HepG2 (cell line): ENCODE measurements around the gene AP3D1. TPM values are rescaled to one million over a fixed set of nuclear protein-coding genes. Genes with fewer than 3 reads are reported as not detected.

ENCODE experiments used
- ATAC-seq: fragments of 200-7000 bp; cut with Tn5 transposase; 3 replicates; pipeline ENCODE4 v1.9.1; 2020; ENCODE audit warnings: mild to moderate bottlenecking, moderate library complexity
- BruUV-seq: library from RNA; stranded (reverse); fragments of 400-500 nt; replicated peaks from 2 replicates; lab custom pipeline; 2021; lab: Mats Ljungman, UMichigan
- CTCF ChIA-PET: fragments of 300-600 bp; formaldehyde crosslinking; extraction: SDS; loops from one replicate; lab custom pipeline; 2021; ENCODE audit warnings: low total read pairs, inconsistent platforms, low intra/inter-chr PET ratio; lab: Yijun Ruan, JAX
- POLR2A ChIA-PET: fragments of 350-600 bp; sonication (Branson Sonifier 250); formaldehyde crosslinking; loops from one replicate; lab custom pipeline; 2020; ENCODE audit warnings: antibody characterized with exemption, inconsistent platforms; lab: Yijun Ruan, JAX
- DNase-seq: peaks from one replicate; pipeline ENCODE4 v3.0.0-alpha.2; 2015; ENCODE audit warnings: low spot score
- FAIRE-seq: peaks from 3 replicates; lab custom pipeline; 2011; peaks lifted over from hg19 to GRCh38; lab: Jason Lieb, UNC
- H2AFZ ChIP-seq: one replicate; pipeline ENCODE4 v1.6.1; 2011; ENCODE audit warnings: low read length, inconsistent platforms
- H3K27ac ChIP-seq: fragments of 300-600 bp; 3 replicates; pipeline ENCODE4 v1.8.0; 2011; ENCODE audit warnings: mixed run types, mild to moderate bottlenecking, mixed read lengths, low read length, inconsistent platforms; ENCODE audit not compliant: insufficient read depth; ENCODE audit errors: extremely low read length
- H3K27me3 ChIP-seq, 2 experiments: fragments of 200-600 bp in 1 of 2; 2 replicates in 1 of 2; 3 replicates in 1 of 2; pipeline versions ENCODE4 v1.6.0 to v1.8.0; 2011; ENCODE audit warnings: low read length in 2 of 2, mild to moderate bottlenecking in 2 of 2, moderate library complexity in 2 of 2, inconsistent platforms in 1 of 2; ENCODE audit not compliant: insufficient read depth in 2 of 2, control insufficient read depth in 1 of 2
- H3K36me3 ChIP-seq, 2 experiments: fragments of 200-600 bp in 1 of 2; replicated peaks in 1 of 2; 2 replicates in 1 of 2; 3 replicates in 1 of 2; pipeline versions ENCODE4 v1.5.1 to v1.8.0; 2011; ENCODE audit warnings: low read length in 2 of 2, inconsistent platforms in 1 of 2; ENCODE audit not compliant: insufficient read depth in 2 of 2, control insufficient read depth in 1 of 2
- H3K4me1 ChIP-seq: 2 replicates; pipeline ENCODE4 v1.5.1; 2012; ENCODE audit warnings: low read length, inconsistent platforms; ENCODE audit not compliant: insufficient read depth
- H3K4me2 ChIP-seq: 2 replicates; pipeline ENCODE4 v1.6.0; 2011; ENCODE audit warnings: low read depth, low read length, inconsistent platforms
- H3K4me3 ChIP-seq, 3 experiments: fragments of 200-600 bp in 1 of 3; sonication (generic), shearing (Covaris generic) in 1 of 3; replicated peaks in 1 of 3; 2 replicates each; pipeline ENCODE4 v1.5.1; 2011 to 2016; ENCODE audit warnings: low read length in 3 of 3, inconsistent platforms in 2 of 3, low read depth in 2 of 3, mild to moderate bottlenecking in 2 of 3, control low read depth in 1 of 3, mixed read lengths in 1 of 3; ENCODE audit not compliant: insufficient read depth in 1 of 3
- H3K79me2 ChIP-seq: one replicate; pipeline ENCODE4 v1.6.1; 2011; ENCODE audit warnings: low read length, inconsistent platforms; ENCODE audit not compliant: insufficient read depth
- H3K9ac ChIP-seq: 2 replicates; pipeline ENCODE4 v1.6.0; 2011; ENCODE audit warnings: mild to moderate bottlenecking, low read depth, low read length, inconsistent platforms; ENCODE audit not compliant: insufficient read depth
- H3K9me3 ChIP-seq: 2 replicates; pipeline ENCODE4 v1.5.1; 2012; ENCODE audit warnings: mild to moderate bottlenecking, low read length
- H4K20me1 ChIP-seq: 2 replicates; pipeline ENCODE4 v1.6.0; 2011; ENCODE audit warnings: inconsistent platforms, mild to moderate bottlenecking, low read length, moderate library complexity; ENCODE audit not compliant: insufficient read depth
- GABPB1 ChIP-seq: IDR thresholded peaks from 2 replicates; pipeline ENCODE4 v1.6.1; 2016; ENCODE audit warnings: mild to moderate bottlenecking, missing genetic modification reagents, moderate library complexity, missing compliant biosample characterization
- HMGXB4 ChIP-seq, 2 experiments: sonication (generic) in 1 of 2; formaldehyde crosslinking in 1 of 2; IDR thresholded peaks; 2 replicates each; pipeline versions ENCODE4 v1.4.0 to v1.6.1; 2018 to 2020; ENCODE audit warnings: missing genetic modification reagents in 2 of 2, borderline replicate concordance in 1 of 2, low read depth in 1 of 2, mild to moderate bottlenecking in 1 of 2, missing biosample characterization in 1 of 2
- JDP2 ChIP-seq: sonication (generic); formaldehyde crosslinking; IDR thresholded peaks from 2 replicates; pipeline ENCODE4 v1.8.1; 2022; ENCODE audit warnings: missing genetic modification reagents, borderline replicate concordance
- KLF16 ChIP-seq, 2 experiments: sonication (generic) in 1 of 2; formaldehyde crosslinking in 1 of 2; IDR thresholded peaks; 2 replicates each; pipeline versions ENCODE4 v1.6.1 to v1.8.0; 2016 to 2023; ENCODE audit warnings: missing genetic modification reagents in 2 of 2, missing compliant biosample characterization in 1 of 2
- REL ChIP-seq: sonication (generic); formaldehyde crosslinking; conservative IDR thresholded peaks from 2 replicates; pipeline ENCODE4 v1.8.0; 2022; ENCODE audit warnings: mild to moderate bottlenecking, missing genetic modification reagents, moderate library complexity
- RFX1 ChIP-seq: fragments of 450-650 bp; IDR thresholded peaks from 2 replicates; pipeline ENCODE4 v1.6.1; 2017
- RNF219 ChIP-seq: sonication (generic); formaldehyde crosslinking; IDR thresholded peaks from 2 replicates; pipeline ENCODE4 v1.5.0; 2020; ENCODE audit warnings: mild to moderate bottlenecking, missing genetic modification reagents
- SRF ChIP-seq: IDR thresholded peaks from 2 replicates; pipeline ENCODE4 v1.6.1; 2011; ENCODE audit warnings: mild to moderate bottlenecking, low read depth, low read length, moderate library complexity
- ZNF337 ChIP-seq: sonication (generic); formaldehyde crosslinking; IDR thresholded peaks from 2 replicates; pipeline ENCODE4 v1.5.1; 2020; ENCODE audit warnings: missing genetic modification reagents, low read depth, mild to moderate bottlenecking, borderline replicate concordance
- ZNF850 ChIP-seq: sonication (generic); formaldehyde crosslinking; conservative IDR thresholded peaks from 2 replicates; pipeline ENCODE4 v1.9.0; 2021; ENCODE audit warnings: mild to moderate bottlenecking, missing genetic modification reagents
- WGBS: methylation state at CpG from one replicate; pipeline ENCODE4 v1.1.6; 2017; ENCODE audit warnings: low lambda C conversion rate; 5-methylcytosine and 5-hydroxymethylcytosine counted together
- in situ Hi-C: cut with HindIII; loops from 2 replicates; pipeline ENCODE4 v1.10.0; 2017; ENCODE audit warnings: low pct_unique_long_range_greater_than_20kb; ENCODE audit not compliant: extremely low pct_ligation_motif_present
- intact Hi-C: fragments of 100-400 bp; cut with micrococcal nuclease; formaldehyde crosslinking; loops from one replicate; pipeline ENCODE4 v1.10.0; 2022; ENCODE audit not compliant: unreplicated experiment
- polyA plus RNA-seq, 8 experiments: library from polyadenylated mRNA; depleted of rRNA in 3 of 8; stranded (reverse) in 7 of 8; unstranded in 1 of 8; fragments of >200 nt; fragmentation: Illumina TruSeq in 4 of 8; extraction: Trizol in 4 of 8; gene quantifications; 2 replicates each; pipeline versions ENCODE4 v1.2.1 to v1.2.3, GENCODE V29; 2011 to 2016; ENCODE audit warnings: low read depth in 4 of 8, missing spikeins in 1 of 8, mixed read lengths in 1 of 8; ENCODE audit not compliant: insufficient read depth in 1 of 8
- total RNA-seq, 5 experiments: library from RNA; depleted of rRNA; stranded (reverse); fragments of >200 nt; fragmentation: Illumina TruSeq; extraction: Trizol; gene quantifications; 2 replicates each; pipeline ENCODE4 v1.2.3, GENCODE V29; 2016; ENCODE audit warnings: low read depth in 1 of 5

AP3D1 gene
- total and polyA plus RNA-seq, 2 of the 13 experiments (the other 11 are each of a cell fraction or from before 2014, with no cell fraction given), result 68.0 to 82.6 TPM

GRCh38 chr19:2117215-2117960 lies 34.0 kb downstream of the AP3D1 start:
- Histone ChIP-seq H3K36me3 (peaks cover 56 to 90% of the 10 kb centered on the region in 2 experiments), H3K9ac (no peak overlapping the region), H3K4me2 (no peak overlapping the region), H3K27me3 (no peaks in the 10 kb centered on the region), H3K9me3 (no peaks in the 10 kb centered on the region), H2AFZ (no peak overlapping the region), H3K27ac (no peak overlapping the region), H3K79me2 (no peaks in the 10 kb centered on the region), H3K4me1 (no peaks in the 10 kb centered on the region), H4K20me1 (0 out of 2 replicates have a peak, but pooled peaks cover 2% of the 10 kb centered on the region), H3K4me3 (no peak overlapping the region)
- ATAC-seq (no peak), DNase-seq (no peak), FAIRE-seq (no peak)
- intact Hi-C loops, result no loop called here
- CTCF ChIA-PET, result no interaction called here
- 100% methylated on average over 4 of the region's 27 CpGs for WGBS
- no TSS peak for BruUV-seq
- POLR2A ChIA-PET, result no interaction called here
- in situ Hi-C loops, result no loop called here
- no peak for TF ChIP-seq RFX1
- TF ChIP-seq ZNF337 (CRISPR knock-in tag), result no peak
- TF ChIP-seq RNF219 (CRISPR knock-in tag), result no peak
- TF ChIP-seq SRF, result no peak
- no peak for TF ChIP-seq HMGXB4 (CRISPR knock-in tag; IDR thresholded peaks at IDR 0.05; ENCODE audit: borderline replicate concordance in 1 of 2, low read depth in 1 of 2)
- TF ChIP-seq GABPB1 (CRISPR knock-in tag), result no peak
- no peak for TF ChIP-seq REL
- no peak for TF ChIP-seq KLF16 (CRISPR knock-in tag; IDR thresholded peaks at IDR 0.05)
- TF ChIP-seq JDP2 (CRISPR knock-in tag), result no peak
- TF ChIP-seq ZNF850 (CRISPR knock-in tag), result no peak
